Osteocyte (in vitro differentiated cells): Measurements from ENCODE around the gene DYTN. TPM values are rescaled to one million over a fixed set of nuclear protein-coding genes. Genes with fewer than 3 reads are reported as not detected.

Experiments
- DNase-seq: peaks from one replicate; pipeline ENCODE4 v3.0.0; 2021; ENCODE audit warnings: mixed read lengths; ENCODE audit not compliant: unreplicated experiment; ENCODE audit errors: extremely low spot score
- H3K27ac Mint-ChIP-seq: one replicate; pipeline ENCODE4 v1.8.0; 2021; ENCODE audit warnings: mild to moderate bottlenecking, mixed read lengths; ENCODE audit not compliant: unreplicated experiment
- H3K27me3 Mint-ChIP-seq: one replicate; pipeline ENCODE4 v1.8.0; 2021; ENCODE audit warnings: mixed read lengths; ENCODE audit not compliant: unreplicated experiment
- H3K36me3 Mint-ChIP-seq: one replicate; pipeline ENCODE4 v1.8.0; 2021; ENCODE audit warnings: mixed read lengths; ENCODE audit not compliant: unreplicated experiment
- H3K4me1 Mint-ChIP-seq: one replicate; pipeline ENCODE4 v1.8.0; 2021; ENCODE audit warnings: mixed read lengths; ENCODE audit not compliant: unreplicated experiment
- H3K4me3 Mint-ChIP-seq: one replicate; pipeline ENCODE4 v1.8.0; 2021; ENCODE audit warnings: mild to moderate bottlenecking, moderate library complexity, mixed read lengths; ENCODE audit not compliant: unreplicated experiment
- H3K9me3 Mint-ChIP-seq: one replicate; pipeline ENCODE4 v1.8.0; 2021; ENCODE audit warnings: mixed read lengths; ENCODE audit not compliant: unreplicated experiment
- total RNA-seq: library from RNA; stranded (reverse); gene quantifications from 2 replicates; pipeline ENCODE4 v1.2.1, GENCODE V29; 2021
- TF ChIP-seq, protein P1 (sequence below): fragments of 200-600 bp; sonication (generic); IDR thresholded peaks from 2 replicates; pipeline ENCODE4 v1.5.0; 2021; ENCODE audit warnings: antibody characterized with exemption, mild to moderate bottlenecking, moderate library complexity

DYTN gene
- total RNA-seq, 1 donor from 2014 or later, result not detected

- TF ChIP-seq, protein P1, sequence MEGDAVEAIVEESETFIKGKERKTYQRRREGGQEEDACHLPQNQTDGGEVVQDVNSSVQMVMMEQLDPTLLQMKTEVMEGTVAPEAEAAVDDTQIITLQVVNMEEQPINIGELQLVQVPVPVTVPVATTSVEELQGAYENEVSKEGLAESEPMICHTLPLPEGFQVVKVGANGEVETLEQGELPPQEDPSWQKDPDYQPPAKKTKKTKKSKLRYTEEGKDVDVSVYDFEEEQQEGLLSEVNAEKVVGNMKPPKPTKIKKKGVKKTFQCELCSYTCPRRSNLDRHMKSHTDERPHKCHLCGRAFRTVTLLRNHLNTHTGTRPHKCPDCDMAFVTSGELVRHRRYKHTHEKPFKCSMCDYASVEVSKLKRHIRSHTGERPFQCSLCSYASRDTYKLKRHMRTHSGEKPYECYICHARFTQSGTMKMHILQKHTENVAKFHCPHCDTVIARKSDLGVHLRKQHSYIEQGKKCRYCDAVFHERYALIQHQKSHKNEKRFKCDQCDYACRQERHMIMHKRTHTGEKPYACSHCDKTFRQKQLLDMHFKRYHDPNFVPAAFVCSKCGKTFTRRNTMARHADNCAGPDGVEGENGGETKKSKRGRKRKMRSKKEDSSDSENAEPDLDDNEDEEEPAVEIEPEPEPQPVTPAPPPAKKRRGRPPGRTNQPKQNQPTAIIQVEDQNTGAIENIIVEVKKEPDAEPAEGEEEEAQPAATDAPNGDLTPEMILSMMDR, result no peak
- Mint-ChIP-seq H3K36me3 (no peaks in the 10 kb centered on the region), H3K9me3 (no peaks in the 10 kb centered on the region), H3K4me3 (no peak overlapping the region), H3K4me1 (no peaks in the 10 kb centered on the region), H3K27me3 (peaks cover 42% of the 10 kb centered on the region), H3K27ac (no peak overlapping the region)
- no peak for DNase-seq
Observed at GRCh38 chr2:206698811-206699210, 19.4 kb downstream of the DYTN start.

DNA sequence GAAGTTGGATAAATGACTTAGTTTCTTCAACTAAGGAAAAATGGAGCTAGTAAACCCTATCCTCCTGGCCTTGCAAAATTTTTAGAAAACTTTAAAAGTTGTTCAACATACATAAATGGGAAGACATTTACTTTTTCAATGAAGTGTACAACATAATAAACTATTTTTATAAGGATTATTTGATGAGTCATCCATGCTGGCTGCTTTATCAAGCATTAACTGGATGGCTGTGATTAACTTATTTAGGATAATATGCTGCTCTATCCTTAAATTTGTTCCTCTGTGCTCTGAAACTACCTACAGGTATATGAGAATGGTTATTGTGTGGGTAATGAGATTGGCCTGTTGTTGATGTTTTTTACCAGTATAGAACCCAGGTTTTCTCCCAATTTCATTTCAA lies 21.3 kb downstream of the DYTN start:
- H3K4me1 Mint-ChIP-seq, result no peaks in the 10 kb centered on the region
- no peaks in the 10 kb centered on the region for H3K36me3 Mint-ChIP-seq
- H3K9me3 Mint-ChIP-seq, result no peaks in the 10 kb centered on the region
- no peak overlapping the region for H3K4me3 Mint-ChIP-seq
- no peak for DNase-seq
- TF ChIP-seq, protein P1, result no peak
- no peak overlapping the region for H3K27ac Mint-ChIP-seq
- H3K27me3 Mint-ChIP-seq, result peaks cover 49% of the 10 kb centered on the region

- H3K9me3 Mint-ChIP-seq, result no peaks in the 10 kb centered on the region
- H3K27me3 Mint-ChIP-seq, result peaks cover 42% of the 10 kb centered on the region
- H3K4me3 Mint-ChIP-seq, result no peak overlapping the region
- no peaks in the 10 kb centered on the region for H3K4me1 Mint-ChIP-seq
- no peak overlapping the region for H3K27ac Mint-ChIP-seq
- no peak for DNase-seq
- TF ChIP-seq, protein P1, result peak; percentile 72
- H3K36me3 Mint-ChIP-seq, result no peaks in the 10 kb centered on the region
Observed at GRCh38 chr2:206693399-206694137, 24.6 kb downstream of the DYTN start.

GRCh38 chr2:206692971-206693370 lies 25.2 kb downstream of the DYTN start:
- H3K4me3 Mint-ChIP-seq, result no peak overlapping the region
- no peak for DNase-seq
- H3K36me3 Mint-ChIP-seq, result no peaks in the 10 kb centered on the region
- H3K9me3 Mint-ChIP-seq, result no peaks in the 10 kb centered on the region
- H3K27me3 Mint-ChIP-seq, result peaks cover 43% of the 10 kb centered on the region
- TF ChIP-seq, protein P1, result no peak
- no peak overlapping the region for H3K27ac Mint-ChIP-seq
- H3K4me1 Mint-ChIP-seq, result no peaks in the 10 kb centered on the region

DNA sequence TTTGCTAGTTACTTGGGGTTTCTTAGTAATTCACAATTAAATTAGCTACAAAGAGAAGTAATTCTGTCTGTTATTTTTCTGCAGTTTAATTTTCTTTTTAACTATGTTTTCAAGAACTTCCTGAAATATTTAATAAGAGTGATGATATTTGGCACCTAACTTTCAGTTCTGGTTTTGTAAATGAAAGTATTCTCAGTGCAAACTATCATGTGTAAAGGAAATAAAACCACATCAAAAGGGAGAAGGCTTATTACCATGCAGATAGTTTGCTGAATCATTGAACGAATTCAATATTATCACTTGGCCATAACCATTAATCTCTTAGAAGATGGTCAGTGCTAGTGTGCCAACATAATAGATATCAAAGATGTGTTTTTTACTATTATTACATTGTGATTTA lies 29.2 kb downstream of the DYTN start:
- TF ChIP-seq, protein P1, result no peak
- Mint-ChIP-seq H3K4me3 (no peak overlapping the region), H3K36me3 (no peaks in the 10 kb centered on the region), H3K9me3 (no peaks in the 10 kb centered on the region), H3K27ac (no peak overlapping the region), H3K4me1 (no peaks in the 10 kb centered on the region), H3K27me3 (peaks cover 42% of the 10 kb centered on the region)
- DNase-seq, result no peak
